Rectal smooth muscle tissue (tissue), 1 donor: ENCODE measurements around the gene PRKAB1.

Experiments
- H3K27ac ChIP-seq: one replicate; pipeline ENCODE4 v1.7.0; 2013; ENCODE audit warnings: low read depth, low read length, inconsistent platforms
- H3K27me3 ChIP-seq: one replicate; pipeline ENCODE4 v1.7.0; 2013; ENCODE audit warnings: low read length; ENCODE audit not compliant: control insufficient read depth, insufficient read depth
- H3K36me3 ChIP-seq: one replicate; pipeline ENCODE4 v1.7.0; 2013; ENCODE audit warnings: low read length; ENCODE audit not compliant: control insufficient read depth, insufficient read depth
- H3K4me1 ChIP-seq: one replicate; pipeline ENCODE4 v1.7.0; 2013; ENCODE audit warnings: low read length; ENCODE audit not compliant: control insufficient read depth, insufficient read depth
- H3K4me3 ChIP-seq: one replicate; pipeline ENCODE4 v1.7.0; 2013; ENCODE audit warnings: low read length
- H3K9ac ChIP-seq: one replicate; pipeline ENCODE4 v1.7.0; 2013; ENCODE audit warnings: low read length

Gene PRKAB1

GRCh38 chr12:119728444-119728745 is 60.5 kb downstream of the PRKAB1 start:
- H3K27me3 ChIP-seq: no peaks in the 10 kb centered on the region
- no peak overlapping the region for H3K27ac ChIP-seq
- no peak overlapping the region for H3K9ac ChIP-seq

GRCh38 chr12:119729871-119730270 is 61.9 kb downstream of the PRKAB1 start:
- no peaks in the 10 kb centered on the region for H3K36me3 ChIP-seq
- H3K4me3 ChIP-seq: no peak overlapping the region
- H3K9ac ChIP-seq: no peak overlapping the region
- no peak overlapping the region for H3K27ac ChIP-seq
- no peaks in the 10 kb centered on the region for H3K27me3 ChIP-seq
- no peaks in the 10 kb centered on the region for H3K4me1 ChIP-seq

More at GRCh38 chr12:119728444-119728745, 60.5 kb downstream of the PRKAB1 start:
- no peaks in the 10 kb centered on the region for H3K36me3 ChIP-seq
- no peaks in the 10 kb centered on the region for H3K4me1 ChIP-seq
- H3K4me3 ChIP-seq: no peak overlapping the region

DNA sequence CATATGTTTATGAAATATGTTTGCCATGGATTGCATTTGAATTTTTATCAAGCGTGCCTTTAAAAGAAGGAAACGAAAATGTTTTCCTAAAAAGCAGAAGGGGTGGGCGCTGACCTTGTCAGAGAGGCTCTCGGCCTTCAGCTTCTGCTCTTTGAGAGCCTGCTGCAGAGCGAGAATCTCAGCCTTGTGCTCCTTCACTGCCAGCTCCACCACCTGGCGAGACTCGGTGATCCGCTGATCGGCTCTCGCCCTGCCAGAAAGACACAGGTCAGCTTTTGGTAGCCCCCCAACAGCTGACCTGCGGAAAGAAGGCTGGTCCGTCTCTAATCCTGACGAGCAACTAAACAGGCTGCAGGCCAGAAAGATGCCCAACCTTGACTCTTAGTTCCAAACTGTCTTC is 62.4 kb downstream of the PRKAB1 start:
- H3K27me3 ChIP-seq: no peaks in the 10 kb centered on the region
- no peak overlapping the region for H3K27ac ChIP-seq
- no peaks in the 10 kb centered on the region for H3K36me3 ChIP-seq
- H3K4me1 ChIP-seq: no peaks in the 10 kb centered on the region
- H3K4me3 ChIP-seq: no peak overlapping the region
- no peak overlapping the region for H3K9ac ChIP-seq
